PC-9 (cell line): ENCODE measurements around the gene ASTN2. TPM values are rescaled to one million over a fixed set of nuclear protein-coding genes. Genes with fewer than 3 reads are reported as not detected.

ENCODE experiments used
- BruUV-seq: library from RNA; stranded (reverse); fragments of 400-500 nt; replicated peaks from 2 replicates; lab custom pipeline; 2021; lab: Mats Ljungman, UMichigan
- CTCF ChIA-PET: fragments of 300-600 bp; sonication (Branson Sonifier 250); formaldehyde crosslinking; loops from one replicate; lab custom pipeline; 2022; ENCODE audit warnings: antibody characterized with exemption; lab: Charles Lee
- POLR2A ChIA-PET: fragments of 300-600 bp; sonication (Branson Sonifier 250); formaldehyde crosslinking; loops from one replicate; lab custom pipeline; 2022; ENCODE audit warnings: antibody characterized with exemption; ENCODE audit not compliant: unreplicated experiment; lab: Charles Lee
- DNase-seq, 2 experiments: peaks; one replicate each; pipeline versions ENCODE4 v3.0.0 to v3.0.0-alpha.2; 2015 to 2022; ENCODE audit warnings: mixed read lengths in 1 of 2
- H2AFZ ChIP-seq: fragments of 200-600 bp; sonication (generic); 2 replicates; pipeline ENCODE4 v1.8.1; 2017; ENCODE audit warnings: antibody characterized with exemption
- H3F3A ChIP-seq: fragments of 200-600 bp; sonication (generic); 2 replicates; pipeline ENCODE4 v1.8.1; 2017; ENCODE audit warnings: antibody characterized with exemption, mild to moderate bottlenecking, low read depth; ENCODE audit not compliant: insufficient read depth
- H3K27ac ChIP-seq: fragments of 200-600 bp; sonication (generic); 2 replicates; pipeline ENCODE4 v1.6.1; 2016; ENCODE audit warnings: mixed run types
- H3K27me3 ChIP-seq: fragments of 200-600 bp; sonication (generic); 2 replicates; pipeline ENCODE4 v1.6.1; 2016; ENCODE audit warnings: low read depth, mixed run types; ENCODE audit not compliant: insufficient read depth
- H3K36me3 ChIP-seq: fragments of 200-600 bp; sonication (generic); 2 replicates; pipeline ENCODE4 v1.6.1; 2016; ENCODE audit warnings: low read depth, mixed run types
- H3K4me1 ChIP-seq: fragments of 200-600 bp; sonication (generic); replicated peaks from 2 replicates; pipeline ENCODE4 v1.6.1; 2016; ENCODE audit warnings: mixed run types; ENCODE audit not compliant: insufficient read depth
- H3K4me2 ChIP-seq: fragments of 200-600 bp; sonication (generic); 2 replicates; pipeline ENCODE4 v1.6.1; 2017; ENCODE audit warnings: mixed run types
- H3K4me3 ChIP-seq: fragments of 200-600 bp; sonication (generic); 2 replicates; pipeline ENCODE4 v1.6.1; 2016; ENCODE audit warnings: mixed run types
- H3K79me2 ChIP-seq: fragments of 200-600 bp; sonication (generic); 2 replicates; pipeline ENCODE4 v1.6.1; 2017; ENCODE audit warnings: low read depth, mixed run types
- H3K9me2 ChIP-seq: fragments of 200-600 bp; sonication (generic); 2 replicates; pipeline ENCODE4 v1.8.1; 2017; ENCODE audit warnings: mild to moderate bottlenecking; ENCODE audit not compliant: insufficient read depth
- H3K9me3 ChIP-seq: fragments of 200-600 bp; sonication (generic); 2 replicates; pipeline ENCODE4 v1.8.1; 2016; ENCODE audit warnings: low read depth; ENCODE audit not compliant: insufficient read depth
- H4K20me1 ChIP-seq: fragments of 200-600 bp; sonication (generic); 2 replicates; pipeline ENCODE4 v1.8.1; 2017; ENCODE audit not compliant: insufficient read depth
- CTCF ChIP-seq: fragments of 200-600 bp; sonication (generic); conservative IDR thresholded peaks from 2 replicates; pipeline ENCODE4 v1.6.1; 2017; ENCODE audit warnings: mixed run types, antibody characterized with exemption, mild to moderate bottlenecking, moderate library complexity
- EZH2 ChIP-seq: fragments of 200-600 bp; sonication (generic); IDR thresholded peaks from 2 replicates; pipeline ENCODE4 v1.8.0; 2017; ENCODE audit warnings: antibody characterized with exemption, low read depth
- intact Hi-C: fragments of 100-400 bp; cut with micrococcal nuclease; formaldehyde crosslinking; loops from one replicate; pipeline ENCODE4 v1.10.0; 2022; ENCODE audit not compliant: unreplicated experiment
- total RNA-seq: library from RNA; stranded (reverse); gene quantifications from 2 replicates; pipeline ENCODE4 v1.2.3, GENCODE V29; 2021

Gene ASTN2
- total RNA-seq, 1 experiment from 2014 or later, result 6.2 TPM

GRCh38 chr9:116411506-116411905 lies 1003.4 kb downstream of the ASTN2 start:
- Histone ChIP-seq H3K9me2 (no peaks in the 10 kb centered on the region), H3F3A (no peaks in the 10 kb centered on the region), H4K20me1 (no peaks in the 10 kb centered on the region), H3K4me2 (no peak overlapping the region), H3K4me3 (no peak overlapping the region), H3K4me1 (no peaks in the 10 kb centered on the region), H2AFZ (no peak overlapping the region), H3K79me2 (no peaks in the 10 kb centered on the region), H3K27me3 (no peaks in the 10 kb centered on the region), H3K36me3 (no peaks in the 10 kb centered on the region), H3K27ac (no peak overlapping the region), H3K9me3 (no peaks in the 10 kb centered on the region)
- DNase-seq, result no peak
- no peak for TF ChIP-seq CTCF
- TF ChIP-seq EZH2, result no peak
- POLR2A ChIA-PET, result no interaction called here
- CTCF ChIA-PET, result no interaction called here
- no TSS peak for BruUV-seq
- intact Hi-C loops, result no loop called here

GRCh38 chr9:116409638-116410037 lies 1005.2 kb downstream of the ASTN2 start:
- Histone ChIP-seq H3K27me3 (no peaks in the 10 kb centered on the region), H3K27ac (no peak overlapping the region), H3K4me1 (no peaks in the 10 kb centered on the region), H3K4me3 (no peak overlapping the region), H3K9me3 (no peaks in the 10 kb centered on the region), H3K79me2 (no peaks in the 10 kb centered on the region), H3K9me2 (no peaks in the 10 kb centered on the region), H2AFZ (no peak overlapping the region), H4K20me1 (no peaks in the 10 kb centered on the region), H3K36me3 (no peaks in the 10 kb centered on the region), H3K4me2 (no peak overlapping the region), H3F3A (no peaks in the 10 kb centered on the region)
- ChIA-PET POLR2A (no interaction called here), CTCF (no interaction called here)
- DNase-seq, result no peak
- no TSS peak for BruUV-seq
- no peak for TF ChIP-seq CTCF
- no peak for TF ChIP-seq EZH2
- intact Hi-C loops, result no loop called here

GRCh38 chr9:116409129-116409528 lies 1005.7 kb downstream of the ASTN2 start:
- intact Hi-C loops, result no loop called here
- Histone ChIP-seq H3K27me3 (no peaks in the 10 kb centered on the region), H3K27ac (no peak overlapping the region), H3K4me1 (no peaks in the 10 kb centered on the region), H3K36me3 (no peaks in the 10 kb centered on the region), H3K4me3 (no peak overlapping the region), H4K20me1 (no peaks in the 10 kb centered on the region), H3K9me3 (no peaks in the 10 kb centered on the region), H3K79me2 (no peaks in the 10 kb centered on the region), H2AFZ (no peak overlapping the region), H3K9me2 (no peaks in the 10 kb centered on the region), H3F3A (no peaks in the 10 kb centered on the region), H3K4me2 (no peak overlapping the region)
- no peak for DNase-seq
- CTCF ChIA-PET, result no interaction called here
- POLR2A ChIA-PET, result no interaction called here
- TF ChIP-seq EZH2 (no peak), CTCF (no peak)
- no TSS peak for BruUV-seq
